Stimulated activated CD4-positive, alpha-beta T cell treated with anti-CD3 and anti-CD28 coated beads, Interleukin-2, amount 100 ng/mL, for 48 hours (primary cell): Measurements from ENCODE around the gene RUNX1.

Experiments
- DNase-seq, 2 donors: peaks; one replicate each; pipeline ENCODE4 v3.0.0-alpha.2; 2020

RUNX1 gene

GRCh38 chr21:35048706-35049617 lies at the start of gene RUNX1:
Gene RUNX1, minus strand, starts transcription at chr21:35049302.
- peak; percentile 58 to 65 for DNase-seq

- no peak for DNase-seq
Measured at GRCh38 chr21:35097525-35097924, 48.4 kb upstream of the RUNX1 start.

- no peak for DNase-seq
Measured at GRCh38 chr21:35096959-35097358, 47.9 kb upstream of the RUNX1 start.

GRCh38 chr21:35095859-35096291 lies 46.8 kb upstream of the RUNX1 start:
- no peak for DNase-seq

- no peak for DNase-seq
Measured at GRCh38 chr21:35093514-35093913, 44.4 kb upstream of the RUNX1 start.

- no peak for DNase-seq
Measured at GRCh38 chr21:35091496-35091895, 42.4 kb upstream of the RUNX1 start.

- DNase-seq, result no peak
Measured at GRCh38 chr21:35090403-35090802, 41.3 kb upstream of the RUNX1 start.

- no peak for DNase-seq
Measured at GRCh38 chr21:35088319-35088771, 39.2 kb upstream of the RUNX1 start.

- no peak for DNase-seq
Measured at GRCh38 chr21:35086357-35086756, 37.3 kb upstream of the RUNX1 start.

GRCh38 chr21:35084869-35085268 lies 35.8 kb upstream of the RUNX1 start:
- no peak for DNase-seq

GRCh38 chr21:35083246-35083645 lies 34.1 kb upstream of the RUNX1 start:
- DNase-seq, result no peak

- DNase-seq, result no peak
Measured at GRCh38 chr21:35081861-35082260, 32.8 kb upstream of the RUNX1 start.

- DNase-seq, result no peak
Measured at GRCh38 chr21:35079181-35079580, 30.1 kb upstream of the RUNX1 start.

GRCh38 chr21:35077975-35078374 lies 28.9 kb upstream of the RUNX1 start:
- no peak for DNase-seq

GRCh38 chr21:35077466-35077865 lies 28.4 kb upstream of the RUNX1 start:
- DNase-seq, result no peak

- no peak for DNase-seq
Measured at GRCh38 chr21:35075546-35075945, 26.4 kb upstream of the RUNX1 start.

GRCh38 chr21:35072960-35073359 lies 23.9 kb upstream of the RUNX1 start:
- no peak for DNase-seq

- no peak for DNase-seq
Measured at GRCh38 chr21:35072557-35072956, 23.5 kb upstream of the RUNX1 start.

- no peak for DNase-seq
Measured at GRCh38 chr21:35071347-35071746, 22.2 kb upstream of the RUNX1 start.

GRCh38 chr21:35070436-35070835 lies 21.3 kb upstream of the RUNX1 start:
- DNase-seq, result no peak

- DNase-seq, result no peak
Measured at GRCh38 chr21:35066824-35067223, 17.7 kb upstream of the RUNX1 start.

GRCh38 chr21:35063428-35064172 lies 14.5 kb upstream of the RUNX1 start:
- DNase-seq, result no peak

GRCh38 chr21:35062016-35062415 lies 12.9 kb upstream of the RUNX1 start:
- no peak for DNase-seq

GRCh38 chr21:35059742-35060141 lies 10.6 kb upstream of the RUNX1 start:
- DNase-seq, result no peak
